HCT116 (cell line): ENCODE data around the gene PIGN.

Source experiments
- CTCF ChIP-seq, 3 experiments: fragments of 200-600 bp in 1 of 3; sonication (generic) in 1 of 3; IDR thresholded peaks in 2 of 3; conservative IDR thresholded peaks in 1 of 3; 2 replicates each; pipeline ENCODE4 v1.5.1; 2012 to 2017; ENCODE audit warnings: low read depth in 2 of 3, low read length in 2 of 3, antibody characterized with exemption in 1 of 3, borderline replicate concordance in 1 of 3, control low read depth in 1 of 3, mild to moderate bottlenecking in 1 of 3, mixed read lengths in 1 of 3, mixed run types in 1 of 3, moderate library complexity in 1 of 3; ENCODE audit not compliant: insufficient read depth in 1 of 3
- EGR1 ChIP-seq: IDR thresholded peaks from 2 replicates; pipeline ENCODE4 v1.6.1; 2012; ENCODE audit warnings: low read depth
- MAX ChIP-seq: IDR thresholded peaks from 2 replicates; pipeline ENCODE4 v1.6.1; 2012
- POLR2A ChIP-seq: IDR thresholded peaks from 2 replicates; pipeline ENCODE4 v1.7.0; 2011; ENCODE audit warnings: borderline replicate concordance; ENCODE audit not compliant: insufficient read depth, insufficient read length; ENCODE audit errors: extremely low read depth
- POLR2AphosphoS5 ChIP-seq: IDR thresholded peaks from 2 replicates; pipeline ENCODE4 v1.6.1; 2011; ENCODE audit warnings: mild to moderate bottlenecking, low read depth, low read length, moderate library complexity
- REST ChIP-seq: IDR thresholded peaks from 2 replicates; pipeline ENCODE4 v1.6.1; 2012; ENCODE audit warnings: low read depth

GRCh38 chr18:62122330-62122729 is 64.5 kb downstream of the PIGN start:
- TF ChIP-seq POLR2A: no peak
- TF ChIP-seq CTCF (IDR thresholded peaks at IDR 0.05 in 2 of 3, conservative IDR thresholded peaks at IDR 0.05 in 1 of 3; ENCODE audit: borderline replicate concordance in 1 of 3, insufficient read depth in 1 of 3, low read depth in 2 of 3, low read length in 2 of 3): no peak
- TF ChIP-seq MAX: no peak
- no peak for TF ChIP-seq POLR2AphosphoS5
- TF ChIP-seq REST: no peak
- TF ChIP-seq EGR1: no peak
